Motor neuron (in vitro differentiated cells): ENCODE results near the gene PPP2R5B. TPM values are rescaled to one million over a fixed set of nuclear protein-coding genes. Genes with fewer than 3 reads are reported as not detected.

Experiments used
- ATAC-seq, 8 experiments: fragments of 200-7000 bp; cut with Tn5 transposase; replicated peaks in 6 of 8; 2 replicates each; pipeline ENCODE4 v1.8.0; 2021; ENCODE audit warnings: mild to moderate bottlenecking in 8 of 8, moderate library complexity in 8 of 8
- H3K27ac ChIP-seq, 2 donors: fragments of 250-450 bp; sonication (Bioruptor Pico); 2 replicates each; pipeline ENCODE4 v1.9.0; 2021; ENCODE audit warnings: antibody characterized with exemption in 2 of 2, mild to moderate bottlenecking in 2 of 2, moderate library complexity in 1 of 2
- H3K4me1 ChIP-seq, 2 donors: fragments of 250-450 bp; sonication (Bioruptor Pico); replicated peaks in 1 of 2; 2 replicates each; pipeline ENCODE4 v1.6.1; 2021; ENCODE audit warnings: antibody characterized with exemption in 2 of 2, mild to moderate bottlenecking in 2 of 2, moderate library complexity in 1 of 2
- H3K4me3 ChIP-seq, 5 donors: fragments of 250-450 bp; sonication (Bioruptor Pico); 2 replicates each; pipeline ENCODE4 v1.9.0; 2021; ENCODE audit warnings: antibody characterized with exemption in 5 of 5, mild to moderate bottlenecking in 5 of 5, moderate library complexity in 4 of 5
- WGBS, 10 experiments: fragments of 450-650 bp; shearing (Covaris generic); methylation state at CpG; one replicate each; pipeline ENCODE4 v1.0.0; 2022; 5-methylcytosine and 5-hydroxymethylcytosine counted together
- in situ Hi-C, 9 experiments: fragments of 400-800 bp; cut with MboI; loops; one replicate each; pipeline ENCODE4 v1.15.0; 2021; ENCODE audit warnings: low sequenced_read_pairs in 9 of 9, low pct_unique_long_range_greater_than_20kb in 2 of 9; ENCODE audit not compliant: unreplicated experiment in 9 of 9
- total RNA-seq, 8 experiments: library from RNA; unstranded; fragments of 300-600 nt; gene quantifications; 2 replicates each; pipeline versions ENCODE4 v1.2.3 to v1.2.4, GENCODE V29; 2022

Gene PPP2R5B
- total RNA-seq = 10 to 100 TPM in 6 of 8 experiments, 1 to 10 TPM in 2; 8.4 to 48.7 (median 25.8) TPM

DNA sequence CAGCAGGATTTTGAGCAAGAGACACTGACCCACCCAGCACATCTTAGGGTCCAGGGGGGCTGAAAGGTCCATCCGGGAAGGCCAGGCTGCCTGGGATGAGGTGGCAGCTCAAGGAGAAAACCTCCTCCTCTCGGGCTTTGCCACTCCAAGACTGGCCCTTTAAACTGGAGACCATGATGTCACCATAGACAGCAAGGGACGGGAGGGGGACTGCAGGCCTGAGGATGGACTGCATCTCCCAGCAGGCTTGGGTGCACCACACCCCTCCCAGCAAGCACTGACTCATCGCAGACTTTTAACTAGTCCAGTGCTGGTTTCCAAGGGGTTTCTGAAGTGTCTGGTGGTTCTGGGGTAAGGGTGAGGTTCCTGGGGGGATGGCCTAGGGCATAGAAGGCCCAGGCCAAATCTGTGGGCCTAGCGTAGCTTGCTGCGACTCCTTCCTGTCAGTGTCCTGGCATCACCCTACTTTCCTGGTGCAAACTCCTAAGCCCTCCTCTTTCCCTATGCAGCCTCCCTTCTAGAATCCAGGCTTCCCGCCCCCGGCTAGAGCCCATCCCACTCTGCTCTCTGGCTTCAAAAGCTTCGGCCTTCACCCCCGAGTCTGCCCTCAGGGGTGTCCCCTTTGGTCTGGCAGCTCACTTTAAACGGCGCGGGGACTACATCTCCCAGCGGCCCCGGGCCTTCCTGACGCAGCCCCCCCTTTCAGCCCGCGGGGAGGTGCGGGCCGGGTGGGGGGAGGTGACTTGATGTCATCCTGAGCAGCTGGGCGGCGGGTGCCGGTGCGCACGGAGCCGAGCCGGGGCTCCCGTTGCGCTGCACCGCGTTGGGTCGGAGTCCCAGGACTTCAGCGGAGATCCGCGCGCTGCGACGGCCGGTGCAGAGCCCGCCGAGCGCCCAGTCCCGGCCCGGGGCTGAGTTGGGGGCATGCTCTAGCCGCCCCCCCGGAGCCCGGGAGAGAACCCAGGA lies at the start of gene PPP2R5B:
TSS of gene PPP2R5B (plus strand) at position 746 of the 966 bp plus-strand sequence. CDS start 1,046 bp downstream, outside the sequence.
- in situ Hi-C loops = no loop called here

DNA sequence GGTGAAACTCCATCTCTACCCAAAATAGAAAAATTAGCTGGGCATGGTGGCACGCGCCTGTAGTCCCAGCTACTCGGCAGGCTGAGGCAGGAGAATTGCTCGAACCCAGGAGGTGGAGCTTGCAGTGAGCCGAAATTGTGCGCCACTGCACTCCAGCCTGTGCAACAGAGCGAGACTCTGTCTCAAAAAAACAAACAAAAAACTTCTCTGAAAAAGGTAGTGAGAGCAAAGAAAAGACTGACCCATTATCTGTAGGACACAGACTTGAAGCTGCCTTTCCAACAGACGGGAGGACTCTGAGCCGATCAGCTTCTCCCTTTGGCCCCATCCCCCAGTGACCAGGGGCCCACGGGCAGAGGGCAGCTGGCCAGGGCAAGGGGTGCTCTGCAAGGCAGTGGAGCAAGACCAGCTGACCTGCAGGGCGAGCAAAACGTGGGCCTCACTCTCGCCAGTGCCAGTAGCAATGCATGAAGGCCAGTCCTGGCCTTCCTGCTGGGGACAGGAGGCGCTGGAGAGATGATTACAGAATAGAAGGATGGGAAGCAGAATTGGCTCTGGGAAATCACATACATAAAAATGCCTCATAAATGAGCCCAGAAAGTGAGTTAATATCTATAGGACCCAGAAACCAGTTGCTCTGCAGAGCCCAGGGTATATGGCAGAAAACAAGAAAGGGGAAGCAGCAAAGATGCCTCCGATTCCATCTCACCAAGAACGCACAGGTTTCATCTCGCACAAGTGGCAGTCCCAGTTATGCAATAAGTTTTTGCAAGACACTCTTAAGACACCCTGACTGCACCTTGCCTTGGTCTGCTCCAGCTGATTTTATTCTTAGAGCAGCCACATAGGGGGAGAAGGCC lies 48.9 kb upstream of the PPP2R5B start:
- Histone ChIP-seq H3K4me3 (peak overlapping the region in 3 of 5 donors; percentile 79 to 92 (median 85)), H3K4me1 (peaks cover 44 to 45% of the 10 kb centered on the region in 2 donors), H3K27ac (no peak overlapping the region)
- 67 to 100% (median 91%) methylated on average over 1 to 11 of the region's 17 CpGs for WGBS, 10 experiments
- no peak for ATAC-seq
- in situ Hi-C loops = no loop called here

More for the DNA sequence above, at the start of gene PPP2R5B:
- Histone ChIP-seq H3K4me3 (peak within 1 kb of the TSS; percentile 54 to 100 (median 74)), H3K27ac (peak within 1 kb of the TSS; percentile 63 to 78), H3K4me1 (peaks cover 11 to 14% of the 10 kb centered on the region in 2 donors)
- ATAC-seq = peak; percentile 87 to 96 (median 90)
- WGBS, 10 experiments = 0 to 14% (median 0%) methylated on average over 1 to 10 of the region's 47 CpGs; no CpG with 5 or more reads in 4 of the 10 experiments

DNA sequence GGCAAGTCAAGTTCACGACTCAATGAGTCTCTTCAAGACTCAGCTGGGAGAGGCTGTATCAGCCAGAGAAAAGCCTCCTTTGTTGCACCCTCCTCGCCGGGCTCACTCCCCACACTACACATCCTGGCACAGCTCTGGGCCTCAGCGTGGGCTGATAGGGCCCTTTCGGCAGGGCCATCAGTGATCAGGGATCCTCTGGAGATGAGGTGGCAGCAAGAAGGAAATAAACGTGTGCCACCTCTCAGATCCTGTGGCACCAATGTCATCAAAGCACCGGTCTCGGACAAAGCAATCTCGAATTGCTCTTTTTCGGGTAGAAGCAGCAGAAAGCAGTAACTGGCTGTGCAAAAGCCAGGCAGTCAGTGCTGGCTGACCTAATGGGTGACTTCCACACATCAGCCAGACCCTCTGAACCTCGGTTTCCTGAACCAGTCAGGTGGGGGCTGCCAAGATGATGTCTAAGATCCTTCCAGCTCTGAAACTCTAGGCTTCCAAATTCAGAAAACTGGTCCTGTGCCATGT lies 48.2 kb upstream of the PPP2R5B start:
- peak overlapping the region; percentile 72 to 98 (median 85) for H3K4me3 ChIP-seq
- ATAC-seq = no peak
- no peak overlapping the region for H3K27ac ChIP-seq
- 0 to 88% (median 50%) methylated on average over 1 to 3 of the region's 11 CpGs; no CpG with 5 or more reads in 5 of the 10 experiments for WGBS, 10 experiments
- peaks cover 44 to 45% of the 10 kb centered on the region in 2 donors for H3K4me1 ChIP-seq
- in situ Hi-C loops = no loop called here

DNA sequence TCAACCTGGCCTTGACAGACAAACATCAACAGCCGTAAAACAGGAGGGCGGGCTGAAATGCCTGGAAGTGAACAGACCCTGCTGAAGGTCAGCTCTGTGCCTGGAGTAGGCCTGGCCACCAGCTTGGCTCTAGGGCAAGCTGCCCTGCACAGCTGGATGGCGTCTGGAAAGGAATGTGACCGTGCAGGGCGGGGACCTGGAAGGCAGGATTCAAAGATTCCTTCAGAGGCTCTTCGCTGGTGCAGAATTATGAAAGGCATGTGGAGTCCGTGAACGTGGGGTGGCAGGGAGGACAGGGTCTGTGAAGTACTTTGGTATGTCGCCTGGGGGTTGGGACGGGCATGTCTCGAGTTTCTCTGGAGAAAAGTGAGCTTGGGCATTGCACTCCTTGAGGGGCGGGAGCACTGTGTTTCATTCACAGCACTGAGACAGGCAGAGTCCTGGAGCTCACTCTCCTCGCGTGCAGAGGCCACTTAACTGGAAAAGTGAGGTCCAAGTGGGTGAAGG lies 47.6 kb upstream of the PPP2R5B start:
- in situ Hi-C loops = no loop called here
- 0 to 20% (median 5%) methylated on average over 2 to 4 of the region's 14 CpGs; no CpG with 5 or more reads in 6 of the 10 experiments for WGBS, 10 experiments
- ATAC-seq = peak in 2 of 8 experiments; percentile 4 to 10
- H3K27ac ChIP-seq = no peak overlapping the region
- H3K4me1 ChIP-seq = peaks cover 44 to 45% of the 10 kb centered on the region in 2 donors
- peak overlapping the region; percentile 72 to 98 (median 85) for H3K4me3 ChIP-seq

DNA sequence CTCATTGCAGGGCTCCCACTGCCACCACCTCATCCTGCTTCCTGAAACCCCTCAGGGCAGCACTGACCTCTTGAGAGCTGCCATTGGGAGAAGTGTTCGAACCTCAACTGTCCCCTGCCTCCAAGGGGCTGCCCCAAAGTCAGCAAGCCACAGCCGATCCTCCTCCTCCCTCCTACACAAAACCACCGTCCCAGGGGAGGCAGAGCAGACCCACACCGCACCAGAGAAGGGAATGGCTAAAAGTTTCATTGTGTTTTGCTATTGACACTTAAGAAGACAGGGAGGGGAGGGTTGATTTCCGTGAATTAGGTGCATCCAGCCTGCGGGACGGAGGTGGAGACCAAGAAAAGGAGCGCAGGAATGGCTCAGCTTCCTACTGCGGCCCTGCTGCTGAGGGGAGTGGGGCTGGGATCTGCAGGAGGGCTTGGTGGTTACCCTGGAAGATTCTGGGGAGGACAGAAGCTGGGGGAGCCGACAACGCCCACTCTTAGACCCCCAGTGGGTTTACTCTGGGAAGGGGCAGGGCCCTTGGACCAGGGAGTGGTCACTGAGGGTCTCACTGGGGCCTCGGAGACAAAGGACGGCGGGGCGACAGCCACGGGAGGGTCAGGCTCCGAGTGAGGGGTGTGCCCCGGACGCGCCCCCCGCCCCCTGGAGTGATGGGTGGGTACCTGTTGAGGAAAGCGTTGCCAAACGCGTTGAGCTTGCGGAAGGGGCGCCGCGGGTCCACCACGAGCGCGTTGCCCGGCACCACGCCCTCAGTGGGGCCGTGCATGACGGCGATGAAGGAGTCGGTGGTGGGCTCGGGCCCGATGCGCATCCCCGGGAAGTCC lies 46.9 kb upstream of the PPP2R5B start:
- Histone ChIP-seq H3K4me3 (peak overlapping the region; percentile 72 to 98 (median 85)), H3K27ac (peak overlapping the region; percentile 57 to 85), H3K4me1 (peaks cover 43 to 46% of the 10 kb centered on the region in 2 donors)
- ATAC-seq = peak in 3 of 8 experiments; percentile 1 to 13 (median 6)
- WGBS, 10 experiments = 0% methylated on average over 1 to 11 of the region's 41 CpGs; no CpG with 5 or more reads in 3 of the 10 experiments
- in situ Hi-C loops = no loop called here

DNA sequence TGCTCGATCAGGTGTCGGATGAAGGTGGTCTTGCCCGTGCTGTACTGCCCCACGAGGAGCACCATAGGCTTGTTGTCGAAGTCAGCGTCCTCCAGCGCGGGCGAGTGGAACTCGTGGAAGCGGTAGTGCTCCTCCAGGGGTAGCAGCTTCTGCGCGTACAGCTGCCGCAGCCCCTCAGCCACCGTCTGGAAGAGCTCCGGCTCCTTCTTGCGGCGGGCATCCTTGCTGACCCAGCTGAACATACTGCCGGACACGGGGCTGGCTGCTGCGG lies 46.3 kb upstream of the PPP2R5B start:
- Histone ChIP-seq H3K27ac (peak overlapping the region; percentile 57 to 85), H3K4me1 (peaks cover 43 to 46% of the 10 kb centered on the region in 2 donors), H3K4me3 (peak overlapping the region; percentile 72 to 98 (median 85))
- ATAC-seq = no peak
- WGBS, 10 experiments = 0% methylated on average over 1 of the region's 21 CpGs; no CpG with 5 or more reads in 9 of the 10 experiments
- in situ Hi-C loops = no loop called here

DNA sequence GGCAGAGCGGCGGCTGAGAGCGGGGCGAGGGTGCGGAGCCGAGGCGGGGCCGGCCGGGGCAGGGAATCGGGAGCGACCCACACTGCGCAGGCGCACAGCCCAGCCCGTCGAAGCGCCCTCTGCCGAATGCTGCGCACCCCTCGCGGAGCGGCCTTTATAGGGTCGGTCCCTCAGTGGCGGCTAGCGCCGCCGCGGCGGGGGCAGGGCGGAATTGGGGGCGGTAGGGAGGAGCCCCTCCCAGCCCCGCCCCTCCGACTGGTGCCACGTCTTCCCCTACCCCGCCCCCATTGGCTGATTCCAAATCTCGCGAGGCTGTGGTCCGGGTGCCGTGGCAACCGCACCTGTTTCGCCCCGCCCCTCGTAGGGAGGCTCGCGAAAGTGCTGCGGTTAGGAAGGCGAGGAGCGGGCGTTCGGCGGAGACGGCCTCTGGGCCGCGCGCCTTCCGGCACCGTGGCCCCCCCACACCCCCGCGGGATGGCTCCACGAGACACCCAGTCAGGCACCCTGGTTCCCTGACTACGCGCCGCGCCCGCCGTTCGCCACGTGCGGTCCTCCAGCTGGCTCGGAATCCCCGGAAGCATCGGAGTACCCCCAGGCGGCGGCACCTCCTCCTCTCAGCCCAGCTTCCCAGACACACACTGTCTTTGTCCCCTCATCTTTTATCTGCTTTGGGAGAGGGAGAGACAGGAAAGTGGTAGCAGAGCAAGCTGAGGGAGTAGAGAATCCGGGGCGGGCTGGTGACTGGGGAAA lies 45.8 kb upstream of the PPP2R5B start, which contains the start of gene EHD1:
TSS of gene EHD1 (minus strand) at position 128 of the 750 bp plus-strand sequence. CDS start 157 bp downstream, outside the sequence.
- peaks cover 43 to 46% of the 10 kb centered on the region in 2 donors for H3K4me1 ChIP-seq
- H3K27ac ChIP-seq = peak within 1 kb of the TSS; percentile 91 to 96
- in situ Hi-C loops = no loop called here
- ATAC-seq = peak; percentile 75 to 86 (median 82)
- 0% methylated on average over 4 of the region's 75 CpGs; no CpG with 5 or more reads in 9 of the 10 experiments for WGBS, 10 experiments
- peak within 1 kb of the TSS; percentile 72 to 98 (median 85) for H3K4me3 ChIP-seq

DNA sequence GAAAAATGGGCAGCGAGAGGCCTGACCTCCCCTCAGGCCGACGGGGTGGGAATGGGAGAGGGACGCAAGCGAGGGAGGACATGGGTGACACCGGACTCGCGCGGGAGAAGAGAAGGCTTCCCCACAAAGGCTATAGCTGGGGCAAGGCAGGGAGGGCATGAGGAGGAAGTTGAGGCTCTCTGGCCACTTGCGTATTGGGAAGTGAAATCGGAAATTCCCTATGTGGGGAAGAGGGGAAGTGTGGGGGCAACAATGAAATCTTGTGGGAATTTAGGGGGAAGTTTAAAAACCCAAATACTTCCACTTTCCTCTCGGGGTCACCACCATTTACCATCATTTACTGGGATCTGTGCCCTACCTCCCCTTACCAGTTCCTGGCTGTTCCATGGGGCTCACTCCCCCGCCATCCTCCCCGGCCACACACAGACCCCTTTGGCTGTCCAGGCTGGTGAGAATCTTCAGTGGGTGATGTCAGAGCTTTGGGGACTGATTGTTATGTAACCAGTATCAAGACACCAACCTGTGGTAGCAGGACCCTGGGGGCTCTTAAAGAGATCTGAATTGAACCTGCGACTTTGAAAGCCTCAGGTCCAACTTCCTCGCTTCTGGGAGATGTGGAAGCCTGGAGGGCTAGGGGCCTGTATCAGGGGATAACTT lies 45.1 kb upstream of the PPP2R5B start:
- no peak for ATAC-seq
- Histone ChIP-seq H3K4me1 (peaks cover 43 to 46% of the 10 kb centered on the region in 2 donors), H3K27ac (peak overlapping the region; percentile 91 to 96), H3K4me3 (peak overlapping the region; percentile 70 to 98 (median 79))
- WGBS, 10 experiments = 0 to 100% (median 16%) methylated on average over 1 to 5 of the region's 16 CpGs; no CpG with 5 or more reads in 5 of the 10 experiments
- in situ Hi-C loops = no loop called here

DNA sequence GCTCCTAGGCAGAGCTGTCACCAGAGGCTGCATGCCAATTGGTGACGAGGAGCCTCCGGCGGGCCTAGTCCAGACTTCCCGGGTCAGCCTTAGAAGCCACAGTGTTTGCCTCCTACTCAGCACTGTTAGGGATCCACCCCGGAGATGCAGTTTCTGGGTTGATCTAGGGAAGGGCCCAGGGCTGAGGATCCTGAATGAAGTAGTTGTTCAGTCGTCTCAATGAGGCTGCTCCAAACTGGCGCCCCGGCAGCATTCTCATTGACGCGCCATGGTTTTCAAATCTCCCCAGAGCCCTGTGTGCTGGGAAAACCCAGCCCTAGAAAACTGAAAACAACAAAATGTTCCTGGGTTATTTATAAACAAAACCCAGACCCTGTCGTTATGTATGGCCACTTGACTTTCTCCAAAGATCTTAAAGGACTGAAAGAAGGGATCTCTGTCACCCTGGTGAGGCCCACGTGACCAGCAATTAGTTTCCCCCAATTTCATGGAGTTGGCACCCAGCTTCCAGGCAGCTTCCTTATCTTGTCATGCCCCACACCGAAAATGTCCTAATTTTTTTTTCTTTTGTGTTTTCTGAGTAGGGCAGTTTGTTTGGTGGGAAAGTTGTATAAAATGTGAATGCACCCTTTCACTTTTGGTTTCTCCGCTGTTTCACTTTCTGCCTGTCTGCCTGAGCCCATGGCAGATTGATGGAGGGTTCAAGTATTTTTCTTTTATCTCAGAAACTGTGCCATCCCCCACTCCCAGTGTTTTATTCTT lies 44.1 kb upstream of the PPP2R5B start:
- ATAC-seq = no peak
- Histone ChIP-seq H3K4me1 (peaks cover 43 to 46% of the 10 kb centered on the region in 2 donors), H3K4me3 (no peak overlapping the region), H3K27ac (peak overlapping the region in 1 of 2 donors; percentile 76)
- in situ Hi-C loops = no loop called here
- WGBS, 10 experiments = 56 to 93% (median 77%) methylated on average over 2 to 8 of the region's 14 CpGs

DNA sequence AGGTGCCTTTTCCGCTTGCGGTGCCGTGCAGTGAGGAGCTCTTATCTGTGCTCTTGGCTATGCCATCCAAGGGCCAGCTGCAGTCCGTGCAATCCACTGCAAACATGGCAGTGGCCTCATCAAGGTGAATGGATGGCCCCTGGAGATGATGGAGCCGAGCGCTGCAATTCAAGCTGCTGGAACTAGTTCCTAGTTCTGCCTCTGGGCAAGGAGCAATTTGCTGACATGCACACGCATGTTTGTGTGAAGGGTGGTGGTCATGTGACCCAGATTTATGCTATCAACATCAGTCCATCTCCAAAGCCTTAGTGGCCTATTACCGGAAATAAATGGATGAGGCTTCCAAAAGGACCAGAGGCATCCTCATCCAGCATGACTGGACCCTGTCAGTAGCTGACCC lies 43.0 kb upstream of the PPP2R5B start:
- H3K27ac ChIP-seq = peak overlapping the region; percentile 68 to 76
- peaks cover 33 to 39% of the 10 kb centered on the region in 2 donors for H3K4me1 ChIP-seq
- in situ Hi-C loops = no loop called here
- H3K4me3 ChIP-seq = no peak overlapping the region
- peak in 4 of 8 experiments; percentile 0 to 17 (median 1) for ATAC-seq
- WGBS, 10 experiments = 71 to 100% (median 80%) methylated on average over 1 to 7 of the region's 8 CpGs; no CpG with 5 or more reads in 3 of the 10 experiments
